Smooth muscle cell of the coronary artery (primary cell): ENCODE results near the gene ZNF689. TPM values are rescaled to one million over a fixed set of nuclear protein-coding genes. Genes with fewer than 3 reads are reported as not detected.

Experiments
- total RNA-seq: library from RNA; depleted of rRNA; stranded (reverse); fragments of >200 nt; gene quantifications from 2 replicates; pipeline ENCODE4 v1.2.3, GENCODE V29; 2014; ENCODE audit warnings: low replicate concordance

The ZNF689 gene
- total RNA-seq = 1.9 and 3.3 TPM in 2 replicates

GRCh38 chr16:30609926-30610839 lies at the start of gene ZNF689:
Gene ZNF689 (minus strand): TSS chr16:30610389. CDS start chr16:30610041, 348 bp downstream.

GRCh38 chr16:30657866-30658730 lies 47.9 kb upstream of the ZNF689 start, which contains the start of gene FBRS:
Gene FBRS (plus strand): TSS chr16:30658431. CDS start chr16:30659519, 1,088 bp downstream.

GRCh38 chr16:30650369-30651123 lies 40.4 kb upstream of the ZNF689 start, which contains the start of gene PRR14:
Gene PRR14 (plus strand): TSS chr16:30650960. CDS start chr16:30651646, 686 bp downstream.

GRCh38 chr16:30585400-30586191 lies 24.6 kb downstream of the ZNF689 start, which contains the start of gene ZNF785:
Gene ZNF785 (minus strand): TSS chr16:30585697. CDS start chr16:30585611, 86 bp downstream.

GRCh38 chr16:30571445-30572322 lies 38.5 kb downstream of the ZNF689 start, which contains the start of gene ZNF688:
Gene ZNF688 (minus strand): TSS chr16:30571714. CDS start chr16:30571629, 85 bp downstream.

GRCh38 chr16:30557957-30558788 lies 52.0 kb downstream of the ZNF689 start, which contains the start of gene ZNF764:
Gene ZNF764 (minus strand): TSS chr16:30558374. CDS start chr16:30558182, 192 bp downstream.

Other genes starting within 250 kb of the ZNF689 start
- gene TBC1D10B, start 239.9 kb downstream of the ZNF689 start, total RNA-seq = 16.8 and 18.7 TPM in 2 replicates
- gene MYL11, start 235.6 kb downstream of the ZNF689 start, total RNA-seq = not detected in 2 replicates
- 0.12 and 0.15 TPM in 2 replicates for gene SEPTIN1, start 227.8 kb downstream of the ZNF689 start, total RNA-seq
- gene ZNF48, start 215.0 kb downstream of the ZNF689 start, total RNA-seq = 2.2 and 8.8 TPM in 2 replicates
- gene ZNF771, start 202.8 kb downstream of the ZNF689 start, total RNA-seq = 8.3 and 9.2 TPM in 2 replicates
- 4.8 and 15.9 TPM in 2 replicates for gene DCTPP1, start 180.4 kb downstream of the ZNF689 start, total RNA-seq
- 12.4 and 19.2 TPM in 2 replicates for gene SEPHS2, start 164.5 kb downstream of the ZNF689 start, total RNA-seq
- gene ITGAL, start 137.6 kb downstream of the ZNF689 start, total RNA-seq = under 0.01 TPM in 1 of 2 replicates, not detected in the other
- gene ZNF768, start 83.8 kb downstream of the ZNF689 start, total RNA-seq = 10.3 and 12.0 TPM in 2 replicates
- 2.2 and 6.6 TPM in 2 replicates for gene ZNF747, start 75.5 kb downstream of the ZNF689 start, total RNA-seq
- gene ZNF764, start 52.0 kb downstream of the ZNF689 start, total RNA-seq = 0.70 and 3.5 TPM in 2 replicates
- gene ZNF688, start 38.7 kb downstream of the ZNF689 start, total RNA-seq = 3.2 and 9.0 TPM in 2 replicates
- 6.3 and 6.8 TPM in 2 replicates for gene ZNF785, start 24.7 kb downstream of the ZNF689 start, total RNA-seq
- 3.1 and 4.9 TPM in 2 replicates for gene PRR14, start 40.6 kb upstream of the ZNF689 start, total RNA-seq
- 6.6 and 9.8 TPM in 2 replicates for gene FBRS, start 48.0 kb upstream of the ZNF689 start, total RNA-seq
- 12.3 and 15.9 TPM in 2 replicates for gene SRCAP, start 88.8 kb upstream of the ZNF689 start, total RNA-seq
- 15.3 and 16.7 TPM in 2 replicates for gene PHKG2, start 138.0 kb upstream of the ZNF689 start, total RNA-seq
- gene CFAP119, start 151.7 kb upstream of the ZNF689 start, total RNA-seq = 1.9 and 2.6 TPM in 2 replicates
- 47.7 and 54.2 TPM in 2 replicates for gene RNF40, start 151.9 kb upstream of the ZNF689 start, total RNA-seq
- gene ZNF629, start 176.8 kb upstream of the ZNF689 start, total RNA-seq = 3.3 and 6.8 TPM in 2 replicates